Esophagus muscularis mucosa (tissue), 3 donors: ENCODE measurements around the gene COBL.

ENCODE experiments used
- POLR2A ChIP-seq: fragments of 450-650 bp; IDR thresholded peaks from one replicate; pipeline ENCODE4 v1.6.1; 2017; ENCODE audit warnings: antibody characterized with exemption, moderate library complexity, mild to moderate bottlenecking, low read depth
- POLR2AphosphoS5 ChIP-seq, 2 donors: sonication (generic); formaldehyde crosslinking; IDR thresholded peaks; one replicate each; pipeline ENCODE4 v1.6.1; 2017; ENCODE audit warnings: antibody characterized with exemption in 2 of 2
- TF ChIP-seq, protein P1 (sequence below), 3 experiments: fragments of 200-600 bp in 2 of 3; fragments of 450-650 bp in 1 of 3; sonication (generic) in 2 of 3; IDR thresholded peaks; one replicate each; pipeline ENCODE4 v1.5.1; 2017 to 2019; ENCODE audit warnings: antibody characterized with exemption in 3 of 3, mild to moderate bottlenecking in 2 of 3, moderate library complexity in 1 of 3

DNA sequence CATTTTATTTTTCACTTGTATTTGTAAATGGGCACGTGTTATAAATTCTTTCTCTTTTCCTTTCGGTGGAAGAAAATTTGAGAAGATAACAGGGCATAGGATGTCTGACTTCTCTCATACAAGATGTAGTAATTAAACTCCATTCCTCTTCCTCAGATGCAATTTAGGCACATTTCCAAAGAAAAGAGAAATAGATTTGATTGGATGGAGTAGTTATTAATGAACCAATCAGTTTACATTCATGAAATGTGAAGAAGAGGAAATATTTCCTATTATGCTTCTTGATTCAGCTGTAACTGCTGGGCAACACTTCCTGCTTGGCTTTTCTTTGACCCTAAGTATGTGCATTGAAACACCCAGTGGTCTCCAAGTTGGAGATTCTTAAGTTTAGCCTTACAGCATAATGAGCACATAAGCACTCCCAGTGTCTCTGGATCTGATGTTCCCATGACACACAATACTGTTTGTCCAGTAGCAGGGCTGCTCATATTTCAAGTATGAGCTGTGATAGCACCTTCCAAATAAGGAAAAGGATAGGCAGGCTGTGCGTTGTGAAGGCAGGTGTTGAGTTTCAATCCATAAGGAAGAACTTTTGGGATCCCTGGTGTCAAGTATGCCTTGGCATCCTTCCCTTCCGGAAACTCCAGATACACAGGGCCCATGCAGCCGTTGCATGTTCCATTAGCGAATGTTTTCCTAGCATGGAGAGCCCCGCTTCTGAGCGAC is 33.4 kb upstream of the COBL start:
- TF ChIP-seq, protein P1, sequence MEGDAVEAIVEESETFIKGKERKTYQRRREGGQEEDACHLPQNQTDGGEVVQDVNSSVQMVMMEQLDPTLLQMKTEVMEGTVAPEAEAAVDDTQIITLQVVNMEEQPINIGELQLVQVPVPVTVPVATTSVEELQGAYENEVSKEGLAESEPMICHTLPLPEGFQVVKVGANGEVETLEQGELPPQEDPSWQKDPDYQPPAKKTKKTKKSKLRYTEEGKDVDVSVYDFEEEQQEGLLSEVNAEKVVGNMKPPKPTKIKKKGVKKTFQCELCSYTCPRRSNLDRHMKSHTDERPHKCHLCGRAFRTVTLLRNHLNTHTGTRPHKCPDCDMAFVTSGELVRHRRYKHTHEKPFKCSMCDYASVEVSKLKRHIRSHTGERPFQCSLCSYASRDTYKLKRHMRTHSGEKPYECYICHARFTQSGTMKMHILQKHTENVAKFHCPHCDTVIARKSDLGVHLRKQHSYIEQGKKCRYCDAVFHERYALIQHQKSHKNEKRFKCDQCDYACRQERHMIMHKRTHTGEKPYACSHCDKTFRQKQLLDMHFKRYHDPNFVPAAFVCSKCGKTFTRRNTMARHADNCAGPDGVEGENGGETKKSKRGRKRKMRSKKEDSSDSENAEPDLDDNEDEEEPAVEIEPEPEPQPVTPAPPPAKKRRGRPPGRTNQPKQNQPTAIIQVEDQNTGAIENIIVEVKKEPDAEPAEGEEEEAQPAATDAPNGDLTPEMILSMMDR (IDR thresholded peaks at IDR 0.05) = no peak
- TF ChIP-seq POLR2A (no peak), POLR2AphosphoS5 (IDR thresholded peaks at IDR 0.05) (no peak)
